CD1c-positive myeloid dendritic cell (primary cell): ENCODE measurements around the gene SPACA1.
"Not testable (repeated sequence)": the region's sequence is repeated elsewhere in the genome, so short reads cannot be mapped to it uniquely, and the experiment has no call there.

Experiments
- DNase-seq: peaks from one replicate; pipeline ENCODE4 v3.0.0-alpha.2; 2016; ENCODE audit errors: extremely low spot score

The SPACA1 gene

GRCh38 chr6:88047510-88048150, at the start of gene SPACA1:
Gene SPACA1, plus strand, starts transcription at chr6:88047841. Its CDS starts 65 bp downstream, at chr6:88047906.
- no peak for DNase-seq

- no peak for DNase-seq
Observed at GRCh38 chr6:88000713-88001112, 46.9 kb upstream of the SPACA1 start.

GRCh38 chr6:88001279-88001678, 46.4 kb upstream of the SPACA1 start:
- DNase-seq, result not testable (repeated sequence)

- no peak for DNase-seq
Observed at GRCh38 chr6:88004707-88005106, 42.9 kb upstream of the SPACA1 start.

- no peak for DNase-seq
Observed at GRCh38 chr6:88006557-88006956, 41.1 kb upstream of the SPACA1 start.

GRCh38 chr6:88008411-88008810, 39.2 kb upstream of the SPACA1 start:
- DNase-seq, result no peak

- no peak for DNase-seq
Observed at GRCh38 chr6:88008831-88009231, 38.8 kb upstream of the SPACA1 start.

GRCh38 chr6:88013015-88013414, 34.6 kb upstream of the SPACA1 start:
- DNase-seq, result no peak

- no peak for DNase-seq
Observed at GRCh38 chr6:88013554-88013953, 34.1 kb upstream of the SPACA1 start.

- DNase-seq, result no peak
Observed at GRCh38 chr6:88020439-88020838, 27.2 kb upstream of the SPACA1 start.

- DNase-seq, result no peak
Observed at GRCh38 chr6:88024696-88025095, 22.9 kb upstream of the SPACA1 start.

- no peak for DNase-seq
Observed at GRCh38 chr6:88031550-88031949, 16.1 kb upstream of the SPACA1 start.

GRCh38 chr6:88044530-88044929, 3.1 kb upstream of the SPACA1 start:
- DNase-seq, result no peak

GRCh38 chr6:88045521-88046136, 2.0 kb upstream of the SPACA1 start:
- no peak for DNase-seq

GRCh38 chr6:88048578-88048977, 937 bp downstream of the SPACA1 start:
- DNase-seq, result no peak

GRCh38 chr6:88050140-88050818, 2.6 kb downstream of the SPACA1 start:
- no peak for DNase-seq

GRCh38 chr6:88059191-88059590, 11.6 kb downstream of the SPACA1 start:
- no peak for DNase-seq

GRCh38 chr6:88062376-88062775, 14.7 kb downstream of the SPACA1 start:
- no peak for DNase-seq

- no peak for DNase-seq
Observed at GRCh38 chr6:88072462-88072861, 24.8 kb downstream of the SPACA1 start.

GRCh38 chr6:88074791-88075190, 27.1 kb downstream of the SPACA1 start:
- no peak for DNase-seq

GRCh38 chr6:88077305-88077704, 29.7 kb downstream of the SPACA1 start:
- DNase-seq, result no peak

GRCh38 chr6:88086792-88087191, 39.2 kb downstream of the SPACA1 start:
- no peak for DNase-seq

- DNase-seq, result no peak
Observed at GRCh38 chr6:88089708-88090107, 42.1 kb downstream of the SPACA1 start.
